ENCODE data around the gene EFNA5. TPM values are rescaled to one million over a fixed set of nuclear protein-coding genes. Genes with fewer than 3 reads are reported as not detected.
A peak's percentile ranks its signal among the peaks of the same experiment; 100 is the strongest.

Gene EFNA5
- total RNA-seq, 1 donor from 2014 or later = 57.5 TPM

GRCh38 chr5:107404595-107405374 is 266.0 kb downstream of the EFNA5 start:
- Mint-ChIP-seq H3K27me3 (ENCODE audit: low read depth) (no peaks in the 10 kb centered on the region), H3K4me3 (no peak overlapping the region), H3K4me1 (peaks cover 56% of the 10 kb centered on the region), H3K27ac (peak overlapping the region; percentile 81), H3K36me3 (peaks cover 6% of the 10 kb centered on the region), H3K9me3 (no peaks in the 10 kb centered on the region)
- DNase-seq (ENCODE audit: low spot score in 2 of 2, unreplicated experiment in 2 of 2) = no peak
- TF ChIP-seq CTCF (IDR thresholded peaks at IDR 0.05; ENCODE audit: unreplicated experiment) = no peak

- TF ChIP-seq CTCF (IDR thresholded peaks at IDR 0.05; ENCODE audit: unreplicated experiment) = no peak
- H3K4me1 Mint-ChIP-seq = peaks cover 56% of the 10 kb centered on the region
- H3K4me3 Mint-ChIP-seq = no peak overlapping the region
- no peaks in the 10 kb centered on the region for H3K36me3 Mint-ChIP-seq
- no peaks in the 10 kb centered on the region for H3K27me3 Mint-ChIP-seq (ENCODE audit: low read depth)
- no peak for DNase-seq (ENCODE audit: low spot score in 2 of 2, unreplicated experiment in 2 of 2)
- H3K9me3 Mint-ChIP-seq = no peaks in the 10 kb centered on the region
- no peak overlapping the region for H3K27ac Mint-ChIP-seq
These were observed 267.3 kb downstream of the EFNA5 start for GRCh38 chr5:107403228-107403953.

GRCh38 chr5:107402434-107403227 is 268.1 kb downstream of the EFNA5 start:
- H3K27ac Mint-ChIP-seq = peak overlapping the region; percentile 66
- no peaks in the 10 kb centered on the region for H3K27me3 Mint-ChIP-seq (ENCODE audit: low read depth)
- peaks cover 56% of the 10 kb centered on the region for H3K4me1 Mint-ChIP-seq
- TF ChIP-seq CTCF (IDR thresholded peaks at IDR 0.05; ENCODE audit: unreplicated experiment) = no peak
- no peak overlapping the region for H3K4me3 Mint-ChIP-seq
- no peaks in the 10 kb centered on the region for H3K9me3 Mint-ChIP-seq
- no peak for DNase-seq (ENCODE audit: low spot score in 2 of 2, unreplicated experiment in 2 of 2)
- H3K36me3 Mint-ChIP-seq = no peaks in the 10 kb centered on the region

- no peak for TF ChIP-seq CTCF (IDR thresholded peaks at IDR 0.05; ENCODE audit: unreplicated experiment)
- Mint-ChIP-seq H3K36me3 (no peaks in the 10 kb centered on the region), H3K27ac (peak overlapping the region; percentile 7), H3K4me1 (peaks cover 58% of the 10 kb centered on the region), H3K9me3 (no peaks in the 10 kb centered on the region), H3K27me3 (ENCODE audit: low read depth) (no peaks in the 10 kb centered on the region), H3K4me3 (no peak overlapping the region)
- DNase-seq (ENCODE audit: low spot score in 2 of 2, unreplicated experiment in 2 of 2) = no peak
These were observed 269.1 kb downstream of the EFNA5 start for GRCh38 chr5:107401470-107402122.

GRCh38 chr5:107400328-107400727 is 270.4 kb downstream of the EFNA5 start:
- no peaks in the 10 kb centered on the region for H3K36me3 Mint-ChIP-seq
- no peak for TF ChIP-seq CTCF (IDR thresholded peaks at IDR 0.05; ENCODE audit: unreplicated experiment)
- no peak for DNase-seq (ENCODE audit: low spot score in 2 of 2, unreplicated experiment in 2 of 2)
- peak overlapping the region; percentile 39 for H3K27ac Mint-ChIP-seq
- peaks cover 70% of the 10 kb centered on the region for H3K4me1 Mint-ChIP-seq
- H3K27me3 Mint-ChIP-seq (ENCODE audit: low read depth) = no peaks in the 10 kb centered on the region
- H3K4me3 Mint-ChIP-seq = no peak overlapping the region
- no peaks in the 10 kb centered on the region for H3K9me3 Mint-ChIP-seq

All from mesothelial cell of epicardium (in vitro differentiated cells).